Parietal lobe (tissue), 1 donor: ENCODE results near the gene CDH16. TPM values are rescaled to one million over a fixed set of nuclear protein-coding genes. Genes with fewer than 3 reads are reported as not detected.

Experiments used
- total RNA-seq: library from RNA; depleted of rRNA; stranded (reverse); fragments of >200 nt; gene quantifications from one replicate; pipeline ENCODE4 v1.2.3, GENCODE V29; 2014

Gene CDH16
- total RNA-seq, result not detected

GRCh38 chr16:66918803-66919568 is at the start of gene CDH16:
Gene CDH16 (minus strand): TSS chr16:66918885. CDS start chr16:66918065, 820 bp downstream.

GRCh38 chr16:66961065-66961744 is 42.5 kb upstream of the CDH16 start, which contains the start of gene CES3:
Gene CES3 (plus strand): TSS chr16:66961266. CDS start chr16:66961308, 42 bp downstream.

GRCh38 chr16:66935314-66936011 is 16.8 kb upstream of the CDH16 start, which contains the start of gene CES2:
Gene CES2 (plus strand): TSS chr16:66935516. CDS start chr16:66935636, 120 bp downstream.

GRCh38 chr16:66934138-66934838 is 15.6 kb upstream of the CDH16 start, which contains the start of gene CIAO2B:
Gene CIAO2B (minus strand): TSS chr16:66934402. CDS start chr16:66934364, 38 bp downstream.

GRCh38 chr16:66925322-66925840 is 6.7 kb upstream of the CDH16 start, which contains the start of gene RRAD:
Gene RRAD (minus strand): TSS chr16:66925535. CDS start chr16:66925179, 356 bp downstream.

GRCh38 chr16:66880288-66881013 is 38.2 kb downstream of the CDH16 start, which contains the start of gene PDP2:
Gene PDP2 (plus strand): TSS chr16:66880515. CDS start chr16:66884285, 3,770 bp downstream.

Other genes starting within 250 kb of the CDH16 start
- gene CMTM4, start 222.1 kb downstream of the CDH16 start, total RNA-seq, result 60.7 TPM
- 220 TPM for gene DYNC1LI2, start 167.3 kb downstream of the CDH16 start, total RNA-seq
- not detected for gene TERB1, start 117.3 kb downstream of the CDH16 start, total RNA-seq
- gene NAE1, start 87.9 kb downstream of the CDH16 start, total RNA-seq, result 121 TPM
- not detected for gene CA7, start 74.5 kb downstream of the CDH16 start, total RNA-seq
- gene PDP2, start 38.4 kb downstream of the CDH16 start, total RNA-seq, result 12.5 TPM
- gene RRAD, start 6.7 kb upstream of the CDH16 start, total RNA-seq, result 0.63 TPM
- gene CIAO2B, start 15.5 kb upstream of the CDH16 start, total RNA-seq, result 71.1 TPM
- 40.1 TPM for gene CES2, start 16.6 kb upstream of the CDH16 start, total RNA-seq
- 2.5 TPM for gene CES3, start 42.4 kb upstream of the CDH16 start, total RNA-seq
- 33.8 TPM for gene CES4A, start 69.7 kb upstream of the CDH16 start, total RNA-seq
- 42.3 TPM for gene CBFB, start 110.3 kb upstream of the CDH16 start, total RNA-seq
- 36.3 TPM for gene PHAF1, start 191.1 kb upstream of the CDH16 start, total RNA-seq
- 0.63 TPM for gene B3GNT9, start 232.1 kb upstream of the CDH16 start, total RNA-seq
- gene TRADD, start 241.0 kb upstream of the CDH16 start, total RNA-seq, result 0.31 TPM
- gene FBXL8, start 241.1 kb upstream of the CDH16 start, total RNA-seq, result 1.6 TPM
- gene HSF4, start 245.9 kb upstream of the CDH16 start, total RNA-seq, result 11.3 TPM